ENCODE measurements around the gene ALDH7A1.
"Not testable (repeated sequence)": the region's sequence is repeated elsewhere in the genome, so short reads cannot be mapped to it uniquely, and the experiment has no call there.

The ALDH7A1 gene

GRCh38 chr5:126591549-126591948 lies 3.5 kb downstream of the ALDH7A1 start:
- no peak for DNase-seq

GRCh38 chr5:126589536-126590297 lies 5.3 kb downstream of the ALDH7A1 start:
- DNase-seq = no peak

GRCh38 chr5:126587551-126588390 lies 7.2 kb downstream of the ALDH7A1 start:
- no peak for DNase-seq

- no peak for DNase-seq
Observed at GRCh38 chr5:126583761-126584160, 11.3 kb downstream of the ALDH7A1 start.

- DNase-seq = no peak
Observed at GRCh38 chr5:126579716-126580115, 15.3 kb downstream of the ALDH7A1 start.

GRCh38 chr5:126577415-126577814 lies 17.6 kb downstream of the ALDH7A1 start:
- no peak for DNase-seq

GRCh38 chr5:126576974-126577373 lies 18.0 kb downstream of the ALDH7A1 start:
- no peak for DNase-seq

- DNase-seq = no peak
Observed at GRCh38 chr5:126575644-126576043, 19.4 kb downstream of the ALDH7A1 start.

- DNase-seq = no peak
Observed at GRCh38 chr5:126568206-126568755, 26.7 kb downstream of the ALDH7A1 start.

- no peak for DNase-seq
Observed at GRCh38 chr5:126562823-126563222, 32.2 kb downstream of the ALDH7A1 start.

- no peak for DNase-seq
Observed at GRCh38 chr5:126561908-126562307, 33.1 kb downstream of the ALDH7A1 start.

- not testable (repeated sequence) for DNase-seq
Observed at GRCh38 chr5:126555101-126555500, 39.9 kb downstream of the ALDH7A1 start.

GRCh38 chr5:126552614-126553013 lies 42.4 kb downstream of the ALDH7A1 start:
- no peak for DNase-seq

- peak in 1 of 2 donors; percentile 41 for DNase-seq
Observed at GRCh38 chr5:126544087-126544740, 50.8 kb downstream of the ALDH7A1 start.

GRCh38 chr5:126543660-126544059 lies 51.4 kb downstream of the ALDH7A1 start:
- DNase-seq = no peak

GRCh38 chr5:126543009-126543408 lies 52.0 kb downstream of the ALDH7A1 start:
- no peak for DNase-seq

- DNase-seq = no peak
Observed at GRCh38 chr5:126542441-126542840, 52.6 kb downstream of the ALDH7A1 start.

- DNase-seq = no peak
Observed at GRCh38 chr5:126540631-126541030, 54.4 kb downstream of the ALDH7A1 start.

- DNase-seq = no peak
Observed at GRCh38 chr5:126538579-126538978, 56.4 kb downstream of the ALDH7A1 start.

- DNase-seq = no peak
Observed at GRCh38 chr5:126536874-126537273, 58.1 kb downstream of the ALDH7A1 start.

GRCh38 chr5:126535856-126536545 lies 59.0 kb downstream of the ALDH7A1 start:
- DNase-seq = no peak

GRCh38 chr5:126534553-126534952 lies 60.5 kb downstream of the ALDH7A1 start:
- no peak for DNase-seq
